ENCODE measurements around the gene FNDC3B.

GRCh38 chr3:172355836-172356235, 316.5 kb downstream of the FNDC3B start:
- TF ChIP-seq CTCF (IDR thresholded peaks at IDR 0.05): no peak
- TF ChIP-seq POLR2A (IDR thresholded peaks at IDR 0.05; ENCODE audit: low read depth): no peak

Data from esophagus muscularis mucosa (tissue), 3 donors.